Left renal cortex interstitium (tissue), 4 donors: Measurements from ENCODE around the gene PSMG4. TPM values are rescaled to one million over a fixed set of nuclear protein-coding genes. Genes with fewer than 3 reads are reported as not detected.

Experiments
- DNase-seq, 4 donors: peaks; one replicate each; pipeline ENCODE4 v3.0.0-alpha.2; 2013; ENCODE audit warnings: low read depth in 4 of 4, low spot score in 2 of 4, missing footprints in 1 of 4
- polyA plus RNA-seq, 4 donors: library from polyadenylated mRNA; unstranded; fragments of 120-200 nt; gene quantifications; one replicate each; pipeline ENCODE4 v1.2.1, GENCODE V29; 2013; ENCODE audit not compliant: insufficient read length in 4 of 4

The PSMG4 gene
- polyA plus RNA-seq, result 10 to 100 TPM; 16.2 to 24.0 (median 22.4) TPM

- peak; percentile 47 to 84 (median 82) for DNase-seq
These were observed at the start of gene PSMG4 for GRCh38 chr6:3258720-3259490. Gene PSMG4 (plus strand): TSS chr6:3258947. CDS start chr6:3259023, 76 bp downstream.

- no peak for DNase-seq
These were observed 49.4 kb upstream of the PSMG4 start for GRCh38 chr6:3209114-3210023.

- DNase-seq, result no peak
These were observed 48.6 kb upstream of the PSMG4 start for GRCh38 chr6:3210024-3210610.

- DNase-seq, result no peak
These were observed 47.1 kb upstream of the PSMG4 start for GRCh38 chr6:3211681-3212080.

- no peak for DNase-seq
These were observed 46.5 kb upstream of the PSMG4 start for GRCh38 chr6:3212261-3212660.

- no peak for DNase-seq
These were observed 45.4 kb upstream of the PSMG4 start for GRCh38 chr6:3213334-3213695.

GRCh38 chr6:3214898-3215297 lies 43.8 kb upstream of the PSMG4 start:
- DNase-seq, result no peak

- DNase-seq, result no peak
These were observed 41.5 kb upstream of the PSMG4 start for GRCh38 chr6:3217286-3217685.

- DNase-seq, result no peak
These were observed 40.5 kb upstream of the PSMG4 start for GRCh38 chr6:3218266-3218665.

- DNase-seq, result no peak
These were observed 38.4 kb upstream of the PSMG4 start for GRCh38 chr6:3220366-3220765.

GRCh38 chr6:3221578-3221977 lies 37.2 kb upstream of the PSMG4 start:
- no peak for DNase-seq

- DNase-seq, result no peak
These were observed 36.2 kb upstream of the PSMG4 start for GRCh38 chr6:3222506-3223038.

- no peak for DNase-seq
These were observed 32.7 kb upstream of the PSMG4 start for GRCh38 chr6:3226042-3226441.

GRCh38 chr6:3226481-3227362 lies 32.0 kb upstream of the PSMG4 start:
- DNase-seq, result no peak

GRCh38 chr6:3227363-3228045 lies 31.2 kb upstream of the PSMG4 start, which contains the start of gene TUBB2B:
Gene TUBB2B (minus strand): TSS chr6:3227653. CDS start chr6:3227543, 110 bp downstream.
- peak in 3 of 4 donors; percentile 56 to 77 (median 69) for DNase-seq

GRCh38 chr6:3228046-3228671 lies 30.6 kb upstream of the PSMG4 start:
- no peak for DNase-seq

- DNase-seq, result no peak
These were observed 29.8 kb upstream of the PSMG4 start for GRCh38 chr6:3228771-3229565.

GRCh38 chr6:3229566-3230178 lies 29.1 kb upstream of the PSMG4 start:
- DNase-seq, result no peak
